Spleen (tissue), 11 donors: Measurements from ENCODE around the gene AKAP7. TPM values are rescaled to one million over a fixed set of nuclear protein-coding genes. Genes with fewer than 3 reads are reported as not detected.

Source experiments
- DNase-seq: peaks from one replicate; pipeline ENCODE4 v3.0.0-alpha.2; 2020
- H3K27ac ChIP-seq, 8 donors: fragments of 200-600 bp; sonication (generic) in 7 of 8; 1 replicate in 4 of 8; 2 replicates in 4 of 8; pipeline versions ENCODE4 v1.5.0 to v1.8.0; 2016 to 2021; ENCODE audit warnings: inconsistent platforms in 4 of 8, mild to moderate bottlenecking in 4 of 8, moderate library complexity in 1 of 8
- H3K27me3 ChIP-seq, 7 donors: fragments of 200-600 bp; sonication (generic) in 6 of 7; replicated peaks in 1 of 7; 1 replicate in 4 of 7; 2 replicates in 3 of 7; pipeline versions ENCODE4 v1.5.0 to v1.8.0; 2016 to 2021; ENCODE audit warnings: inconsistent platforms in 3 of 7, mild to moderate bottlenecking in 1 of 7
- H3K36me3 ChIP-seq, 6 donors: fragments of 200-600 bp; sonication (generic) in 5 of 6; 1 replicate in 4 of 6; 2 replicates in 2 of 6; pipeline versions ENCODE4 v1.5.0 to v1.8.0; 2016 to 2021; ENCODE audit warnings: inconsistent platforms in 2 of 6
- H3K4me1 ChIP-seq, 6 donors: fragments of 200-600 bp; sonication (generic) in 5 of 6; 1 replicate in 3 of 6; 2 replicates in 3 of 6; pipeline versions ENCODE4 v1.5.0 to v1.8.0; 2016 to 2021; ENCODE audit warnings: inconsistent platforms in 3 of 6
- H3K4me3 ChIP-seq, 8 donors: fragments of 200-600 bp; sonication (generic) in 7 of 8; 1 replicate in 4 of 8; 2 replicates in 4 of 8; pipeline versions ENCODE4 v1.5.0 to v1.8.0; 2016 to 2021; ENCODE audit warnings: inconsistent platforms in 4 of 8, mild to moderate bottlenecking in 4 of 8, moderate library complexity in 2 of 8
- H3K9me3 ChIP-seq, 8 donors: fragments of 200-600 bp; sonication (generic) in 7 of 8; 1 replicate in 4 of 8; 2 replicates in 4 of 8; pipeline versions ENCODE4 v1.5.0 to v1.8.0; 2016 to 2021; ENCODE audit warnings: inconsistent platforms in 4 of 8
- POLR2A ChIP-seq, 3 donors: fragments of 450-650 bp; IDR thresholded peaks; one replicate each; pipeline ENCODE4 v1.5.1; 2017; ENCODE audit warnings: antibody characterized with exemption in 3 of 3, mild to moderate bottlenecking in 1 of 3
- POLR2AphosphoS5 ChIP-seq, 3 donors: sonication (generic); formaldehyde crosslinking; IDR thresholded peaks; one replicate each; pipeline ENCODE4 v1.5.1; 2017; ENCODE audit warnings: antibody characterized with exemption in 3 of 3
- WGBS, 5 donors: extraction: QIAGEN DNeasy Blood & Tissue Kit in 3 of 5; methylation state at CpG; one replicate each; pipeline versions ENCODE4 v1.1.5 to v1.1.7; 2013 to 2018; 5-methylcytosine and 5-hydroxymethylcytosine counted together
- intact Hi-C: fragments of 100-400 bp; cut with DNase I; formaldehyde crosslinking; loops from one replicate; pipeline ENCODE4 v1.15.0; 2023; ENCODE audit warnings: low total_unique reads
- polyA plus RNA-seq, 3 donors: library from polyadenylated mRNA; stranded (reverse); fragments of 200-250 nt; gene quantifications; one replicate each; pipeline ENCODE4 v1.2.1, GENCODE V29; 2013
- total RNA-seq, 7 donors: library from RNA; depleted of rRNA in 3 of 7; stranded (reverse); fragments of >200 nt in 3 of 7; fragmentation: NEBNext Ultra II Directional in 4 of 7; extraction: Animal tissue kit (Norgen Biotek cat#: 25700) in 4 of 7; gene quantifications; one replicate each; pipeline versions ENCODE4 v1.1.0 to v1.2.1, GENCODE V29; 2016 to 2021
- TF ChIP-seq, protein P1 (sequence below), 11 experiments: fragments of 200-600 bp in 7 of 11; fragments of 450-650 bp in 4 of 11; sonication (generic) in 4 of 11; IDR thresholded peaks in 8 of 11; conservative IDR thresholded peaks in 3 of 11; 1 replicate in 7 of 11; 2 replicates in 4 of 11; pipeline versions ENCODE4 v1.4.0 to v1.8.0; 2016 to 2021; ENCODE audit warnings: antibody characterized with exemption in 11 of 11, inconsistent platforms in 4 of 11, mild to moderate bottlenecking in 1 of 11
- donor health status: healthy with polysubstance abuse.
- donor health status: DM: no; HTN: no; CAD: no; lungs with moderate emphysema.
- donor health status: DM: no; HTN: no; CAD: no.
- donor health status: Bipolar disorder and iron deficiency.
- donor health status: healthy.
- donor health status: DM: no; HTN: no; CAD: no.
- donor health status: DM: yes; HTN: yes; CAD: no.

Gene AKAP7
- total and polyA plus RNA-seq, 10 donors = 6.6 to 23.8 (median 12.0) TPM

- H3K27ac ChIP-seq = no peak overlapping the region
- intact Hi-C loops = no loop called here
- WGBS, 5 donors = 95 to 97% (median 97%) methylated on average over 7 of the region's 7 CpGs
Observed at GRCh38 chr6:131283466-131284175, 148.4 kb downstream of the AKAP7 start.

DNA sequence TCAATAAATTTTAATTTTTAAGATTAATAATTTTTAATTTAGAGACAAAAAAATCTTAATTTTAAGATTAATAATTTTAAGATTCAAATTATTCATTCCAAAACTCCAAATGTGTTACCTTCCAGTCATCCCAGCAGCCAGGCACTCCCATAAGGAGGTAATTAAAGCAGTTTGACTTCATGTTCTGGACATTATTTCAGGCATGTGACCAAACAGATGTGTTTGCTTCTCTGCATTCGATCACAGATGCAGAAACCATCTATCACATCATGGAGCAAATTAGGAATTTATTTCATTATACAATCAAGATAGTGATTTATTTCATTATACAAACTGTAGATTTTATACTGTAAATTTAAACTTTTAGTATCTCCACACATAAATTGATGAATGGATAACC, 150.3 kb downstream of the AKAP7 start:
- intact Hi-C loops = no loop called here
- no peak for DNase-seq
- WGBS, 5 donors = 86 to 98% (median 94%) methylated on average over 1 of the region's 1 CpG

More at GRCh38 chr6:131283466-131284175, 148.4 kb downstream of the AKAP7 start:
- H3K36me3 ChIP-seq = peaks cover 0 to 24% (median 0%) of the 10 kb centered on the region in 6 donors
- TF ChIP-seq POLR2A (IDR thresholded peaks at IDR 0.05) = no peak
- TF ChIP-seq, protein P1, sequence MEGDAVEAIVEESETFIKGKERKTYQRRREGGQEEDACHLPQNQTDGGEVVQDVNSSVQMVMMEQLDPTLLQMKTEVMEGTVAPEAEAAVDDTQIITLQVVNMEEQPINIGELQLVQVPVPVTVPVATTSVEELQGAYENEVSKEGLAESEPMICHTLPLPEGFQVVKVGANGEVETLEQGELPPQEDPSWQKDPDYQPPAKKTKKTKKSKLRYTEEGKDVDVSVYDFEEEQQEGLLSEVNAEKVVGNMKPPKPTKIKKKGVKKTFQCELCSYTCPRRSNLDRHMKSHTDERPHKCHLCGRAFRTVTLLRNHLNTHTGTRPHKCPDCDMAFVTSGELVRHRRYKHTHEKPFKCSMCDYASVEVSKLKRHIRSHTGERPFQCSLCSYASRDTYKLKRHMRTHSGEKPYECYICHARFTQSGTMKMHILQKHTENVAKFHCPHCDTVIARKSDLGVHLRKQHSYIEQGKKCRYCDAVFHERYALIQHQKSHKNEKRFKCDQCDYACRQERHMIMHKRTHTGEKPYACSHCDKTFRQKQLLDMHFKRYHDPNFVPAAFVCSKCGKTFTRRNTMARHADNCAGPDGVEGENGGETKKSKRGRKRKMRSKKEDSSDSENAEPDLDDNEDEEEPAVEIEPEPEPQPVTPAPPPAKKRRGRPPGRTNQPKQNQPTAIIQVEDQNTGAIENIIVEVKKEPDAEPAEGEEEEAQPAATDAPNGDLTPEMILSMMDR (IDR thresholded peaks at IDR 0.05 in 8 of 11, conservative IDR thresholded peaks at IDR 0.05 in 3 of 11) = no peak
- TF ChIP-seq POLR2AphosphoS5 (IDR thresholded peaks at IDR 0.05) = no peak
- DNase-seq = no peak
- H3K4me1 ChIP-seq = peaks cover 0 to 29% (median 17%) of the 10 kb centered on the region in 6 donors
- no peaks in the 10 kb centered on the region for H3K9me3 ChIP-seq
- no peak overlapping the region for H3K4me3 ChIP-seq
- H3K27me3 ChIP-seq = no peaks in the 10 kb centered on the region

DNA sequence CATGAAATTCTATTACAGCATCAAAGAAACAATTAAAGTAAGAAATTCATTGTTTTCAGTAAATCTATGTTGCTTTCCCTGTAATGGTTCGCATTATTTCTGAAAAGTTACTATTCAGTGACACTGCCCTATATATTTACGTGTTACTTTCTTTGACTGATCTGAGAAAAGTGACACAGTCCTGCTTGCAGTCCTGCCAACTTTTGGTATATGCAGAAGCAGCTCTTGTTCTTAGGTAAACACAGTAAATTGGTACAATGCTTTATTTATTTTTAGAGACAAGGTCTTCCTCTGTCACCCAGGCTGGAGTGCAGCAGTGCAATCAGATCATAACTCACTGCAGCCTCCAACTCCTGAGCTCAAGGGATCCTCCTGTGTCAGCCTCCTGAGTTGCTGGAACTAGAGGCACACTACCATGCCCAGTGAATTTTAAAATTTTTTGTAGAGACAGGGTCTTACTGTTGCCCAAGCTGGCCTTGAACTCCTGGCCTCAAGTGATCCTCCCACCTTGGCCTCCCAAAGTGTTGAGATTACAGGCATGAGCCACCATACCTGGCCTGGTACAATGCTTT, 151.3 kb downstream of the AKAP7 start:
- Histone ChIP-seq H3K36me3 (peaks cover 0 to 24% (median 0%) of the 10 kb centered on the region in 6 donors), H3K9me3 (no peaks in the 10 kb centered on the region), H3K4me3 (no peak overlapping the region), H3K27me3 (no peaks in the 10 kb centered on the region), H3K4me1 (peaks cover 0 to 14% (median 9%) of the 10 kb centered on the region in 6 donors), H3K27ac (no peak overlapping the region)
- intact Hi-C loops = no loop called here
- DNase-seq = no peak
- 92 to 100% (median 97%) methylated on average over 2 of the region's 2 CpGs for WGBS, 5 donors
- TF ChIP-seq, protein P1 (IDR thresholded peaks at IDR 0.05 in 8 of 11, conservative IDR thresholded peaks at IDR 0.05 in 3 of 11) = no peak
- TF ChIP-seq POLR2AphosphoS5 (IDR thresholded peaks at IDR 0.05) = no peak
- TF ChIP-seq POLR2A (IDR thresholded peaks at IDR 0.05) = no peak

More for the DNA sequence above, 150.3 kb downstream of the AKAP7 start:
- H3K36me3 ChIP-seq = peaks cover 0 to 24% (median 0%) of the 10 kb centered on the region in 6 donors
- H3K9me3 ChIP-seq = no peaks in the 10 kb centered on the region
- H3K27me3 ChIP-seq = no peaks in the 10 kb centered on the region
- no peak overlapping the region for H3K27ac ChIP-seq
- TF ChIP-seq POLR2A (IDR thresholded peaks at IDR 0.05) = no peak
- no peak for TF ChIP-seq POLR2AphosphoS5 (IDR thresholded peaks at IDR 0.05)
- H3K4me3 ChIP-seq = no peak overlapping the region
- peaks cover 0 to 24% (median 17%) of the 10 kb centered on the region in 6 donors for H3K4me1 ChIP-seq

GRCh38 chr6:131288214-131288613, 152.9 kb downstream of the AKAP7 start:
- Histone ChIP-seq H3K9me3 (no peaks in the 10 kb centered on the region), H3K4me1 (peaks cover 0 to 10% (median 1%) of the 10 kb centered on the region in 6 donors), H3K27ac (no peak overlapping the region), H3K36me3 (peaks cover 0 to 22% (median 0%) of the 10 kb centered on the region in 6 donors), H3K27me3 (no peaks in the 10 kb centered on the region), H3K4me3 (no peak overlapping the region)
- 76 to 85% (median 80%) methylated on average over 2 of the region's 2 CpGs for WGBS, 5 donors
- intact Hi-C loops = no loop called here
- TF ChIP-seq POLR2A (IDR thresholded peaks at IDR 0.05) (no peak), POLR2AphosphoS5 (IDR thresholded peaks at IDR 0.05) (no peak)
- TF ChIP-seq, protein P1 (IDR thresholded peaks at IDR 0.05 in 8 of 11, conservative IDR thresholded peaks at IDR 0.05 in 3 of 11) = no peak
- no peak for DNase-seq
